Fibroblast of lung (primary cell): ENCODE results near the gene GDPGP1. TPM values are rescaled to one million over a fixed set of nuclear protein-coding genes. Genes with fewer than 3 reads are reported as not detected.
"Not testable (repeated sequence)": the region's sequence is repeated elsewhere in the genome, so short reads cannot be mapped to it uniquely, and the experiment has no call there.

ENCODE experiments used
- DNase-seq, 2 donors: peaks; one replicate each; pipeline versions ENCODE4 v3.0.0 to v3.0.0-alpha.2; 2010; ENCODE audit warnings: low read depth in 2 of 2
- H2AFZ ChIP-seq: 2 replicates; pipeline ENCODE4 v1.5.1; 2012; ENCODE audit warnings: low read length, control low read depth, inconsistent platforms
- H3K27ac ChIP-seq: 2 replicates; pipeline ENCODE4 v1.5.1; 2011; ENCODE audit warnings: low read length, control low read depth; ENCODE audit not compliant: insufficient read depth
- H3K27me3 ChIP-seq: 2 replicates; pipeline ENCODE4 v1.5.1; 2011; ENCODE audit warnings: mild to moderate bottlenecking, low read length; ENCODE audit not compliant: control insufficient read depth, insufficient read depth
- H3K36me3 ChIP-seq: 2 replicates; pipeline ENCODE4 v1.5.1; 2011; ENCODE audit warnings: low read length; ENCODE audit not compliant: control insufficient read depth, insufficient read depth
- H3K4me1 ChIP-seq: 2 replicates; pipeline ENCODE4 v1.5.1; 2011; ENCODE audit warnings: low read length; ENCODE audit not compliant: control insufficient read depth, insufficient read depth; ENCODE audit errors: extremely low read depth
- H3K4me2 ChIP-seq: 2 replicates; pipeline ENCODE4 v1.5.1; 2011; ENCODE audit warnings: low read length, control low read depth; ENCODE audit not compliant: insufficient read depth; ENCODE audit errors: extremely low read depth
- H3K4me3 ChIP-seq, 4 experiments: fragments of 200-600 bp in 1 of 4; sonication (generic) in 1 of 4; replicated peaks in 1 of 4; 2 replicates each; pipeline ENCODE4 v1.5.1; 2011 to 2016; ENCODE audit warnings: low read length in 4 of 4, low read depth in 3 of 4, mild to moderate bottlenecking in 3 of 4, control low read depth in 2 of 4, inconsistent platforms in 1 of 4, mixed read lengths in 1 of 4; ENCODE audit not compliant: insufficient read depth in 1 of 4; ENCODE audit errors: control extremely low read depth in 1 of 4
- H3K79me2 ChIP-seq: 2 replicates; pipeline ENCODE4 v1.5.1; 2012; ENCODE audit warnings: mild to moderate bottlenecking, low read length, inconsistent platforms; ENCODE audit not compliant: control insufficient read depth, insufficient read depth
- H3K9ac ChIP-seq: 2 replicates; pipeline ENCODE4 v1.5.1; 2011; ENCODE audit warnings: mild to moderate bottlenecking, low read length, control low read depth; ENCODE audit not compliant: insufficient read depth
- H3K9me3 ChIP-seq: 2 replicates; pipeline ENCODE4 v1.5.1; 2012; ENCODE audit warnings: low read depth, low read length; ENCODE audit not compliant: control insufficient read depth, insufficient read depth
- H4K20me1 ChIP-seq: 2 replicates; pipeline ENCODE4 v1.5.1; 2011; ENCODE audit warnings: low read length; ENCODE audit not compliant: control insufficient read depth, insufficient read depth; ENCODE audit errors: extremely low read depth
- CTCF ChIP-seq, 2 donors: IDR thresholded peaks in 1 of 2; conservative IDR thresholded peaks in 1 of 2; 1 replicate in 1 of 2; 2 replicates in 1 of 2; pipeline ENCODE4 v1.5.1; 2011 to 2012; ENCODE audit warnings: low read length in 2 of 2, control low read depth in 1 of 2, inconsistent platforms in 1 of 2, low read depth in 1 of 2, mild to moderate bottlenecking in 1 of 2
- EZH2 ChIP-seq: IDR thresholded peaks from 2 replicates; pipeline ENCODE4 v1.5.1; 2012; ENCODE audit warnings: low read length, control low read depth, mild to moderate bottlenecking; ENCODE audit errors: missing control alignments
- polyA plus RNA-seq, 2 donors: library from polyadenylated mRNA; depleted of rRNA in 1 of 2; stranded (reverse) in 1 of 2; unstranded in 1 of 2; fragments of >200 nt; gene quantifications; 2 replicates each; pipeline ENCODE4 v1.2.1, GENCODE V29; 2011 to 2012; ENCODE audit warnings: missing spikeins in 1 of 2
- total RNA-seq: library from RNA; depleted of rRNA; stranded (reverse); fragments of >200 nt; gene quantifications from 2 replicates; pipeline ENCODE4 v1.2.1, GENCODE V29; 2014

Gene GDPGP1
- total and polyA plus RNA-seq, 2 donors (not counting 1 experiment from before 2014, with no cell fraction given) = 1.9 to 9.7 TPM

GRCh38 chr15:90187257-90187868 lies 46.6 kb upstream of the GDPGP1 start:
- Histone ChIP-seq H3K79me2 (no peaks in the 10 kb centered on the region), H2AFZ (no peak overlapping the region), H3K4me1 (peaks cover 8% of the 10 kb centered on the region), H3K9ac (no peak overlapping the region), H3K4me2 (no peak overlapping the region), H3K4me3 (no peak overlapping the region), H4K20me1 (no peaks in the 10 kb centered on the region), H3K27me3 (no peaks in the 10 kb centered on the region), H3K9me3 (no peaks in the 10 kb centered on the region), H3K36me3 (no peaks in the 10 kb centered on the region), H3K27ac (no peak overlapping the region)
- no peak for DNase-seq
- TF ChIP-seq CTCF (conservative IDR thresholded peaks at IDR 0.05 in 1 of 2, IDR thresholded peaks at IDR 0.05 in 1 of 2; ENCODE audit: low read depth in 1 of 2, low read length in 2 of 2) = no peak
- no peak for TF ChIP-seq EZH2

GRCh38 chr15:90188065-90188464 lies 45.9 kb upstream of the GDPGP1 start:
- H3K4me3 ChIP-seq, H3K4me1 ChIP-seq, H3K4me2 ChIP-seq, H3K27ac ChIP-seq, H4K20me1 ChIP-seq, DNase-seq, H3K27me3 ChIP-seq, H2AFZ ChIP-seq, H3K36me3 ChIP-seq, H3K9me3 ChIP-seq, H3K79me2 ChIP-seq, H3K9ac ChIP-seq: not testable (repeated sequence)

DNA sequence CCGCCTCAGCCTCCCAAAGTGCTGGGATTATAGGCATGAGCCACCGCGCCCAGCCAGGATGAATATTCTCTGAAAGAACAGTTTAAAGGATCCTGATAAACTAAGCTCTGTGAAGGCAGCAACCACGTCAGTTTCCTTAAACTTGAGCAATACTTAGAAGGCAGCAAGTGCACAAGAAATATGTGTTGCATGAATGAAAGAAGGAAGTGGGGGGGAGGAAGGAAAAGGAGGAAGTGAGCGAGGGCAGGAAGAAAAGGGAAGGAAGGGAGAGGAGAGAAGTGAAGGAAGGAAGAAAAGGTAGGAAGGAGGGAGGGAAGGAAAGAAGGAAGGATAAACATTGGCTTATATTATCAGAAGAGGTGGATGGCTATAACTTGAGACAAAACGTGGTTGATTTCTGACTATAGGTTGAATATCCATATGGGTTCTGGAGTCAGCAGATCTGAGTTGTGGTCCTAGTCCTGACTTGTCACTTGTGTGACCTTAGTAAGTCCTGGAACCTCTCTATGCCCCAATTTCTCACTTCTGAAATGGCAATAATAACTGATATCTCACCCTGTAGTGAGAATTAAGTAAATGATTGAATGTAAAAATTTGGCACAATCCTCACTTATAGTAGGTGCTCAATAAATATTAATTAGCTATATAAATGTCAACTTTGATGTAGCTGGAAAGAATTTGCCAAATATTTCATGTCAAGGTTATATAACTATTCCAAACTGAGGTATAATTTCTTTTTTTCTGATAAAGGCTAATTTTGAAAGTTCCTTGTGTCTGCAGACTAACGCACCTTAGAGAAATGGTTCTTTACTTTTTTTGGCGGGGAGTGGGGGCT lies 44.9 kb upstream of the GDPGP1 start:
- H3K27me3 ChIP-seq = no peaks in the 10 kb centered on the region
- DNase-seq = no peak
- H3K79me2 ChIP-seq = no peaks in the 10 kb centered on the region
- no peak overlapping the region for H2AFZ ChIP-seq
- H3K9ac ChIP-seq = no peak overlapping the region
- no peaks in the 10 kb centered on the region for H3K36me3 ChIP-seq
- TF ChIP-seq EZH2 (no peak), CTCF (conservative IDR thresholded peaks at IDR 0.05 in 1 of 2, IDR thresholded peaks at IDR 0.05 in 1 of 2; ENCODE audit: low read depth in 1 of 2, low read length in 2 of 2) (no peak)
- no peak overlapping the region for H3K27ac ChIP-seq
- no peaks in the 10 kb centered on the region for H4K20me1 ChIP-seq
- peaks cover 13% of the 10 kb centered on the region for H3K4me1 ChIP-seq
- H3K4me3 ChIP-seq = no peak overlapping the region
- no peaks in the 10 kb centered on the region for H3K9me3 ChIP-seq
- H3K4me2 ChIP-seq = no peak overlapping the region
